ENCODE measurements around the gene KNSTRN. TPM values are rescaled to one million over a fixed set of nuclear protein-coding genes. Genes with fewer than 3 reads are reported as not detected.

KNSTRN gene
- total RNA-seq, 4 donors from 2014 or later: 3.3 to 7.1 (median 4.2) TPM

- H3K4me1 ChIP-seq: peaks cover 0 to 100% (median 64%) of the 10 kb centered on the region in 4 donors
- H3K9me3 ChIP-seq: no peaks in the 10 kb centered on the region
- TF ChIP-seq EP300 (IDR thresholded peaks at IDR 0.05): peak; percentile 14 to 72
- no peak for TF ChIP-seq CTCF (IDR thresholded peaks at IDR 0.05)
- TF ChIP-seq POLR2A (IDR thresholded peaks at IDR 0.05): peak in 1 of 2 donors; percentile 22
- no peaks in the 10 kb centered on the region for H3K27me3 ChIP-seq
- H3K36me3 ChIP-seq: peaks cover 0 to 26% (median 0%) of the 10 kb centered on the region in 3 donors
- 33 to 39% methylated on average over 10 to 11 of the region's 11 CpGs for WGBS, 2 donors
- DNase-seq (ENCODE audit: low spot score in 2 of 2): no peak
- peak overlapping the region; percentile 85 to 98 (median 92) for H3K27ac ChIP-seq
- H3K4me3 ChIP-seq: peak overlapping the region in 2 of 4 donors; percentile 44 to 55
These were observed 43.5 kb upstream of the KNSTRN start for GRCh38 chr15:40338921-40339620.

GRCh38 chr15:40339621-40339945 lies 42.9 kb upstream of the KNSTRN start:
- DNase-seq (ENCODE audit: low spot score in 2 of 2): no peak
- TF ChIP-seq POLR2A (IDR thresholded peaks at IDR 0.05) (no peak), CTCF (IDR thresholded peaks at IDR 0.05) (peak in 1 of 5 experiments; percentile 12), EP300 (IDR thresholded peaks at IDR 0.05) (no peak)
- peak overlapping the region; percentile 25 to 55 (median 40) for H3K4me3 ChIP-seq
- no peaks in the 10 kb centered on the region for H3K9me3 ChIP-seq
- 70 to 73% methylated on average over 7 of the region's 7 CpGs for WGBS, 2 donors
- H3K36me3 ChIP-seq: peaks cover 0 to 26% (median 0%) of the 10 kb centered on the region in 3 donors
- no peaks in the 10 kb centered on the region for H3K27me3 ChIP-seq
- H3K4me1 ChIP-seq: peaks cover 0 to 100% (median 63%) of the 10 kb centered on the region in 4 donors
- H3K27ac ChIP-seq: peak overlapping the region; percentile 85 to 98 (median 92)

- Histone ChIP-seq H3K4me1 (peaks cover 0 to 100% (median 57%) of the 10 kb centered on the region in 4 donors), H3K36me3 (peaks cover 0 to 20% (median 0%) of the 10 kb centered on the region in 3 donors), H3K4me3 (peak overlapping the region; percentile 25 to 55 (median 40)), H3K27me3 (no peaks in the 10 kb centered on the region), H3K27ac (peak overlapping the region; percentile 85 to 98 (median 92)), H3K9me3 (no peaks in the 10 kb centered on the region)
- DNase-seq (ENCODE audit: low spot score in 2 of 2): peak in 1 of 2 donors; percentile 47
- 6 to 17% methylated on average over 7 to 14 of the region's 14 CpGs for WGBS, 2 donors
- TF ChIP-seq CTCF (IDR thresholded peaks at IDR 0.05): no peak
- TF ChIP-seq EP300 (IDR thresholded peaks at IDR 0.05): no peak
- no peak for TF ChIP-seq POLR2A (IDR thresholded peaks at IDR 0.05)
These were observed 42.3 kb upstream of the KNSTRN start for GRCh38 chr15:40340038-40340739.

GRCh38 chr15:40340740-40341400 lies 41.7 kb upstream of the KNSTRN start, which contains the start of gene CCDC9B:
CCDC9B (minus strand) TSS chr15:40340939; CDS start chr15:40340819, 120 bp downstream.
- Histone ChIP-seq H3K4me3 (peak within 1 kb of the TSS; percentile 25 to 55 (median 40)), H3K9me3 (no peaks in the 10 kb centered on the region), H3K27ac (peak within 1 kb of the TSS; percentile 85 to 98 (median 92)), H3K27me3 (no peaks in the 10 kb centered on the region), H3K36me3 (peaks cover 0 to 13% (median 0%) of the 10 kb centered on the region in 3 donors), H3K4me1 (peaks cover 0 to 99% (median 55%) of the 10 kb centered on the region in 4 donors)
- 14 to 15% methylated on average over 13 to 17 of the region's 17 CpGs for WGBS, 2 donors
- DNase-seq (ENCODE audit: low spot score in 2 of 2): peak; percentile 84 to 90
- TF ChIP-seq EP300 (IDR thresholded peaks at IDR 0.05): peak; percentile 84 to 91
- peak in 1 of 5 experiments; percentile 26 for TF ChIP-seq CTCF (IDR thresholded peaks at IDR 0.05)
- TF ChIP-seq POLR2A (IDR thresholded peaks at IDR 0.05): peak; percentile 72 to 73
